Skeletal muscle satellite cell (primary cell): ENCODE results near the gene MRPL16.

Experiments used
- H3K27me3 ChIP-seq: 2 replicates; pipeline ENCODE4 v1.7.0; 2013; ENCODE audit warnings: low read length; ENCODE audit not compliant: control insufficient read depth, insufficient read depth
- H3K36me3 ChIP-seq: 2 replicates; pipeline ENCODE4 v1.7.0; 2013; ENCODE audit warnings: mild to moderate bottlenecking, control low read depth, low read length; ENCODE audit not compliant: insufficient read depth
- H3K4me1 ChIP-seq: 2 replicates; pipeline ENCODE4 v1.7.0; 2013; ENCODE audit warnings: low read length; ENCODE audit not compliant: control insufficient read depth, insufficient read depth
- H3K4me2 ChIP-seq: 2 replicates; pipeline ENCODE4 v1.7.0; 2013; ENCODE audit warnings: mild to moderate bottlenecking, low read length
- H3K4me3 ChIP-seq: 2 replicates; pipeline ENCODE4 v1.7.0; 2013; ENCODE audit warnings: low read length
- H3K9ac ChIP-seq: 2 replicates; pipeline ENCODE4 v1.7.0; 2013; ENCODE audit warnings: mild to moderate bottlenecking, low read depth, low read length, moderate library complexity
- H3K9me3 ChIP-seq: replicated peaks from 2 replicates; pipeline ENCODE4 v1.7.0; 2013; ENCODE audit warnings: mild to moderate bottlenecking, control low read depth, low read length

MRPL16 gene

DNA sequence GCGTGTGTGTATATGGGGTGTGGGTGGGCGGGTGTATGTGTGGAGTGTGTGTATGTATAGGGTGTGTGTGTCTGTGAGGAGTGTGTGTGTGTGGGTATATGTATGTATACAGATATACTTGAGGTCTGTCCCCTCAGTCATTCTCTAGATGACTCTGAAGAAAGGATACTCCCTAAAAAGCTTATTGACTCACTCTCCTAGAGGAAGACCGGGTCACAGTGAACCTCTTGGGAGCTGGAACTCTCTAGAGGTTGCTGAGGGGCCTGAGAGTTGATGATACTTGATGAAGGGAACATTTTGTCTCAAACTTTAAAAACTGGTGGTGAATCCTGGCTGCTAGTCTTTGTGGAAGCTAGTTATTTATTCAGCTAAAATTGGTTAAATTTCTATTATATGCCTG is 40.3 kb downstream of the MRPL16 start:
- no peak overlapping the region for H3K4me2 ChIP-seq
- H3K9ac ChIP-seq = no peak overlapping the region
- H3K4me3 ChIP-seq = no peak overlapping the region
- H3K4me1 ChIP-seq = no peaks in the 10 kb centered on the region
- no peaks in the 10 kb centered on the region for H3K27me3 ChIP-seq
- peaks cover 10% of the 10 kb centered on the region for H3K36me3 ChIP-seq
- no peaks in the 10 kb centered on the region for H3K9me3 ChIP-seq

DNA sequence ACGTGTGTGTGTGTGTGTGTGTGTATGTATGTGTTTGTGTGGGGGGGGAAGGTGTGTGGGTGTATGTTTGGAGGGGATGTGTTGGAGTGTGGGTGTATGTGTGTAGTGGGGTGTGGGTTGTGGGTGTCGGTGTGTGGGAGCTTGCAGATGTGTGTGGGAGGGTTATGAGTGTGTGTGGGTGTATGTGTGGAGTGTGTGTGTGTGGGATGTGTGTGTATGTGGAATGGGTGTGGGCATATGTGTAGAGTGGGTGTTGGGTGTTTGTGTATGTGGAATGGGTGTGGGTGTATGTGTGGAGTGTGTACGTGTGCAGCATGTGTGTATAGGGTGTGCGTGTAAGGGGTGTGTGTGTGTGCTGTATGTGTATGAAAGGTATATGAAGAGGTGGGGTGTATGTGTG is 40.8 kb downstream of the MRPL16 start:
- no peaks in the 10 kb centered on the region for H3K9me3 ChIP-seq
- no peak overlapping the region for H3K9ac ChIP-seq
- H3K27me3 ChIP-seq = no peaks in the 10 kb centered on the region
- peaks cover 5% of the 10 kb centered on the region for H3K36me3 ChIP-seq
- no peak overlapping the region for H3K4me2 ChIP-seq
- no peak overlapping the region for H3K4me3 ChIP-seq
- no peaks in the 10 kb centered on the region for H3K4me1 ChIP-seq

- no peaks in the 10 kb centered on the region for H3K27me3 ChIP-seq
- H3K9me3 ChIP-seq = no peaks in the 10 kb centered on the region
- peaks cover 5% of the 10 kb centered on the region for H3K36me3 ChIP-seq
- no peak overlapping the region for H3K9ac ChIP-seq
- no peaks in the 10 kb centered on the region for H3K4me1 ChIP-seq
- no peak overlapping the region for H3K4me2 ChIP-seq
- no peak overlapping the region for H3K4me3 ChIP-seq
Observed at GRCh38 chr11:59769111-59769510, 41.5 kb downstream of the MRPL16 start.

GRCh38 chr11:59767225-59767611 is 43.4 kb downstream of the MRPL16 start:
- Histone ChIP-seq H3K4me3 (no peak overlapping the region), H3K27me3 (no peaks in the 10 kb centered on the region), H3K36me3 (peaks cover 7% of the 10 kb centered on the region), H3K4me1 (no peaks in the 10 kb centered on the region), H3K9me3 (no peaks in the 10 kb centered on the region), H3K9ac (no peak overlapping the region), H3K4me2 (no peak overlapping the region)

- H3K4me1 ChIP-seq = no peaks in the 10 kb centered on the region
Observed at GRCh38 chr11:59766542-59767224, 43.9 kb downstream of the MRPL16 start.

GRCh38 chr11:59765068-59765735 is 45.4 kb downstream of the MRPL16 start:
- H3K9me3 ChIP-seq = no peaks in the 10 kb centered on the region
- peaks cover 13% of the 10 kb centered on the region for H3K36me3 ChIP-seq
- H3K4me1 ChIP-seq = no peaks in the 10 kb centered on the region
- no peaks in the 10 kb centered on the region for H3K27me3 ChIP-seq
- H3K4me3 ChIP-seq = no peak overlapping the region
- H3K4me2 ChIP-seq = no peak overlapping the region
- no peak overlapping the region for H3K9ac ChIP-seq

More at GRCh38 chr11:59766542-59767224, 43.9 kb downstream of the MRPL16 start:
- peaks cover 5% of the 10 kb centered on the region for H3K36me3 ChIP-seq
- no peak overlapping the region for H3K4me3 ChIP-seq
- H3K9ac ChIP-seq = no peak overlapping the region
- H3K4me2 ChIP-seq = no peak overlapping the region
- H3K27me3 ChIP-seq = no peaks in the 10 kb centered on the region
- no peaks in the 10 kb centered on the region for H3K9me3 ChIP-seq

GRCh38 chr11:59761993-59762392 is 48.6 kb downstream of the MRPL16 start:
- no peaks in the 10 kb centered on the region for H3K27me3 ChIP-seq
- no peaks in the 10 kb centered on the region for H3K9me3 ChIP-seq
- no peak overlapping the region for H3K9ac ChIP-seq
- H3K36me3 ChIP-seq = peaks cover 13% of the 10 kb centered on the region
- H3K4me2 ChIP-seq = no peak overlapping the region
- no peak overlapping the region for H3K4me3 ChIP-seq
- H3K4me1 ChIP-seq = peaks cover 3% of the 10 kb centered on the region

DNA sequence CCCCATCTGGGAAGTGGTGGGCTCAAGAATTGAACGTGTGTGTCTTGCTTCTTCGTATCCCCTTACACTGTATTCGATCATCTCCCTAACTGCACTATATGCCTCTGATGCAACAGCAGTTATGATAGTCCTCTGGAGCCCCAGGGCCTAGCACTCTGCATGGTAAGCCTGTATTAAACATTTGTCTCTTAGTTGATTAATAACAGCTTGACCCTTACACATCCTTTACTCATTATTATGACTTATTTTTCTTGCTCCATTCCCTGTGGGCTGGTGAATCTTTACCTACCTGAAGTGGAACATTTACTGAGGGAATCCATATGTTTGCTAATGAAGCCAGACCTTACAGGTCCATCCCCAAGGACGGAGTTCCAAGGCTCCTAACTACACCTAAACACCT is 49.8 kb downstream of the MRPL16 start:
- H3K36me3 ChIP-seq = peaks cover 13% of the 10 kb centered on the region
- no peak overlapping the region for H3K9ac ChIP-seq
- peaks cover 14% of the 10 kb centered on the region for H3K4me1 ChIP-seq
- H3K9me3 ChIP-seq = no peaks in the 10 kb centered on the region
- H3K4me3 ChIP-seq = no peak overlapping the region
- H3K27me3 ChIP-seq = no peaks in the 10 kb centered on the region
- no peak overlapping the region for H3K4me2 ChIP-seq

DNA sequence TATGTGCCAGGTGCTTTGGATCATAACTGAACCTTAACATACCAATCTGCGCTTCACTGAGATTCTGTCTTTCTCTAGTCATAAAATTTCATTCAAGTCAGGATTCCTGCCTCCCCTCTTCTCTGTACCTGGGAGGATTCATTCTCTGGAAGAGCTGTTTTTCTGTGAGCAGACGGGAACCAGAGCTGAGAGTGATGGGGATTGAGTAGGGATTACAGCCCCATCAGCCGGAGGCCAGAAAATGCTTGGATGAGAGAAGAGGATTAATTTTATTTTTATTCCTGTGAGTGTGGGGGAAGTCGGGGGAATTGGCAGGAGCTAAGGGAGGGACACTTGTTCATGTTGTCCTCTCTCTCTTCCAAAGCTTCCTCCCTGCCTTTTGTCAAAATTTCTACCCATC is 50.7 kb downstream of the MRPL16 start:
- H3K36me3 ChIP-seq = peaks cover 13% of the 10 kb centered on the region
- no peak overlapping the region for H3K4me3 ChIP-seq
- H3K4me2 ChIP-seq = no peak overlapping the region
- no peaks in the 10 kb centered on the region for H3K27me3 ChIP-seq
- H3K9me3 ChIP-seq = no peaks in the 10 kb centered on the region
- H3K4me1 ChIP-seq = peaks cover 15% of the 10 kb centered on the region
- H3K9ac ChIP-seq = no peak overlapping the region

- Histone ChIP-seq H3K4me3 (no peak overlapping the region), H3K36me3 (peaks cover 13% of the 10 kb centered on the region), H3K9ac (no peak overlapping the region), H3K27me3 (no peaks in the 10 kb centered on the region), H3K9me3 (no peaks in the 10 kb centered on the region), H3K4me2 (no peak overlapping the region), H3K4me1 (peaks cover 15% of the 10 kb centered on the region)
Observed at GRCh38 chr11:59758401-59759037, 52.1 kb downstream of the MRPL16 start.

GRCh38 chr11:59756845-59757244 is 53.7 kb downstream of the MRPL16 start:
- Histone ChIP-seq H3K9ac (no peak overlapping the region), H3K4me2 (peak overlapping the region; percentile 98), H3K27me3 (no peaks in the 10 kb centered on the region), H3K9me3 (no peaks in the 10 kb centered on the region), H3K4me3 (peak overlapping the region; percentile 97), H3K36me3 (peaks cover 8% of the 10 kb centered on the region), H3K4me1 (peaks cover 15% of the 10 kb centered on the region)

DNA sequence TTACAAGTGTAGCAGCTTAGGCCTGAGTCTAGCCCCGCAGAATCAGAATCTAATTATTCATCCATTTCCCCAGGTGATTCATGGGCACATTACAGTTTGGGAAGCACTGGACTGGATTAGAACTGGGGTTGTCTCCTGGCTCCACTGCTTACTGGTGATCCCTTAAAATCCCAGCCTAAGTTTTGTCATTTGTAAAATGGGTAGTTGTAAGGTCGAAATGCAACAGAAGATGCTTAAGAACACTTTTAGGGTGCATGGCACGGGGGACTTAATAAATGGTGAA is 54.1 kb downstream of the MRPL16 start:
- H3K27me3 ChIP-seq = no peaks in the 10 kb centered on the region
- peaks cover 7% of the 10 kb centered on the region for H3K36me3 ChIP-seq
- H3K9ac ChIP-seq = peak overlapping the region; percentile 91
- peaks cover 15% of the 10 kb centered on the region for H3K4me1 ChIP-seq
- peak overlapping the region; percentile 97 for H3K4me3 ChIP-seq
- peak overlapping the region; percentile 98 for H3K4me2 ChIP-seq
- H3K9me3 ChIP-seq = no peaks in the 10 kb centered on the region
